Measurements from ENCODE around the gene LIN7A.

LIN7A gene

GRCh38 chr12:80858356-80858755 lies 79.4 kb downstream of the LIN7A start:
- H3K79me1 ChIP-seq (replicated peaks; ENCODE audit: low read length, poor library complexity, severe bottlenecking) = peaks cover 9% of the 10 kb centered on the region
- no peak overlapping the region for H4K91ac ChIP-seq (ENCODE audit: low read length)
- no peaks in the 10 kb centered on the region for H3K9me3 ChIP-seq (ENCODE audit: control insufficient read depth, low read length)
- DNase-seq = no peak
- no peak overlapping the region for H2BK15ac ChIP-seq (ENCODE audit: low read depth, poor library complexity, severe bottlenecking)
- H2AK5ac ChIP-seq (ENCODE audit: low read length, severe bottlenecking) = no peak overlapping the region
- H3K14ac ChIP-seq (ENCODE audit: low read length in 2 of 2) = no peak overlapping the region
- no peak overlapping the region for H2AFZ ChIP-seq (ENCODE audit: low read depth, low read length)
- peaks cover 0 to 5% of the 10 kb centered on the region in 2 experiments for H3K36me3 ChIP-seq (ENCODE audit: control insufficient read depth in 1 of 2, insufficient read depth in 2 of 2, low read depth in 1 of 2, low read length in 2 of 2)
- H2BK12ac ChIP-seq (ENCODE audit: low read length in 2 of 2) = no peak overlapping the region
- no peak overlapping the region for H3K18ac ChIP-seq (ENCODE audit: low read depth in 1 of 2, low read length in 2 of 2)
- no peak overlapping the region for H2BK5ac ChIP-seq (ENCODE audit: low read depth, low read length, poor library complexity, severe bottlenecking)
- no peaks in the 10 kb centered on the region for H3K27me3 ChIP-seq (ENCODE audit: control insufficient read depth in 1 of 2, insufficient read depth in 1 of 2, low read length in 2 of 2)
- no peak overlapping the region for H3K4me3 ChIP-seq (ENCODE audit: insufficient read depth in 1 of 2, low read depth in 1 of 2, low read length in 2 of 2)
- H2BK120ac ChIP-seq (ENCODE audit: low read depth, low read length) = no peak overlapping the region
- no peak overlapping the region for H3K27ac ChIP-seq (ENCODE audit: low read length, poor library complexity, severe bottlenecking)
- H3K4me1 ChIP-seq (ENCODE audit: control insufficient read depth, insufficient read depth, low read depth, low read length) = no peaks in the 10 kb centered on the region
- no peak overlapping the region for H3K23ac ChIP-seq (ENCODE audit: low read length in 2 of 2)
- no peak overlapping the region for H4K8ac ChIP-seq (ENCODE audit: low read length)
- no peak overlapping the region for H3K4me2 ChIP-seq (ENCODE audit: low read length, poor library complexity, severe bottlenecking)
- H3K4ac ChIP-seq (ENCODE audit: low read depth in 1 of 2, low read length in 2 of 2) = no peak overlapping the region
- H3K9ac ChIP-seq (ENCODE audit: low read length) = no peak overlapping the region

- Histone ChIP-seq H3K9ac (ENCODE audit: low read length) (no peak overlapping the region), H2BK15ac (ENCODE audit: low read depth, poor library complexity, severe bottlenecking) (no peak overlapping the region), H3K4me3 (ENCODE audit: insufficient read depth in 1 of 2, low read depth in 1 of 2, low read length in 2 of 2) (no peak overlapping the region), H2BK120ac (ENCODE audit: low read depth, low read length) (no peak overlapping the region), H3K14ac (ENCODE audit: low read length in 2 of 2) (no peak overlapping the region), H2BK5ac (ENCODE audit: low read depth, low read length, poor library complexity, severe bottlenecking) (no peak overlapping the region), H2BK12ac (ENCODE audit: low read length in 2 of 2) (no peak overlapping the region), H3K27ac (ENCODE audit: low read length, poor library complexity, severe bottlenecking) (no peak overlapping the region), H3K9me3 (ENCODE audit: control insufficient read depth, low read length) (no peaks in the 10 kb centered on the region), H2AFZ (ENCODE audit: low read depth, low read length) (no peak overlapping the region), H4K91ac (ENCODE audit: low read length) (no peak overlapping the region), H3K4ac (ENCODE audit: low read depth in 1 of 2, low read length in 2 of 2) (no peak overlapping the region), H3K79me1 (replicated peaks; ENCODE audit: low read length, poor library complexity, severe bottlenecking) (peaks cover 9% of the 10 kb centered on the region), H3K36me3 (ENCODE audit: control insufficient read depth in 1 of 2, insufficient read depth in 2 of 2, low read depth in 1 of 2, low read length in 2 of 2) (peaks cover 0 to 5% of the 10 kb centered on the region in 2 experiments), H3K4me2 (ENCODE audit: low read length, poor library complexity, severe bottlenecking) (no peak overlapping the region), H4K8ac (ENCODE audit: low read length) (no peak overlapping the region), H3K27me3 (ENCODE audit: control insufficient read depth in 1 of 2, insufficient read depth in 1 of 2, low read length in 2 of 2) (no peaks in the 10 kb centered on the region), H3K4me1 (ENCODE audit: control insufficient read depth, insufficient read depth, low read depth, low read length) (no peaks in the 10 kb centered on the region), H2AK5ac (ENCODE audit: low read length, severe bottlenecking) (no peak overlapping the region), H3K18ac (ENCODE audit: low read depth in 1 of 2, low read length in 2 of 2) (no peak overlapping the region), H3K23ac (ENCODE audit: low read length in 2 of 2) (no peak overlapping the region)
- DNase-seq = no peak
- WGBS = no CpG with 5 or more reads among the region's 1 CpG
These were observed 80.4 kb downstream of the LIN7A start for GRCh38 chr12:80857311-80857710.

GRCh38 chr12:80849337-80849736 lies 88.4 kb downstream of the LIN7A start:
- Histone ChIP-seq H2BK5ac (ENCODE audit: low read depth, low read length, poor library complexity, severe bottlenecking) (no peak overlapping the region), H2BK15ac (ENCODE audit: low read depth, poor library complexity, severe bottlenecking) (no peak overlapping the region), H3K14ac (ENCODE audit: low read length in 2 of 2) (no peak overlapping the region), H3K4me3 (ENCODE audit: insufficient read depth in 1 of 2, low read depth in 1 of 2, low read length in 2 of 2) (no peak overlapping the region), H3K79me1 (replicated peaks; ENCODE audit: low read length, poor library complexity, severe bottlenecking) (peaks cover 7% of the 10 kb centered on the region), H3K9ac (ENCODE audit: low read length) (no peak overlapping the region), H4K91ac (ENCODE audit: low read length) (no peak overlapping the region), H3K4me1 (ENCODE audit: control insufficient read depth, insufficient read depth, low read depth, low read length) (no peaks in the 10 kb centered on the region), H3K4ac (ENCODE audit: low read depth in 1 of 2, low read length in 2 of 2) (no peak overlapping the region), H4K8ac (ENCODE audit: low read length) (no peak overlapping the region), H2AK5ac (ENCODE audit: low read length, severe bottlenecking) (no peak overlapping the region), H2AFZ (ENCODE audit: low read depth, low read length) (no peak overlapping the region), H3K27ac (ENCODE audit: low read length, poor library complexity, severe bottlenecking) (no peak overlapping the region), H2BK12ac (ENCODE audit: low read length in 2 of 2) (no peak overlapping the region), H3K27me3 (ENCODE audit: control insufficient read depth in 1 of 2, insufficient read depth in 1 of 2, low read length in 2 of 2) (no peaks in the 10 kb centered on the region), H3K18ac (ENCODE audit: low read depth in 1 of 2, low read length in 2 of 2) (no peak overlapping the region), H3K36me3 (ENCODE audit: control insufficient read depth in 1 of 2, insufficient read depth in 2 of 2, low read depth in 1 of 2, low read length in 2 of 2) (no peaks in the 10 kb centered on the region), H3K4me2 (ENCODE audit: low read length, poor library complexity, severe bottlenecking) (no peak overlapping the region), H2BK120ac (ENCODE audit: low read depth, low read length) (no peak overlapping the region), H3K23ac (ENCODE audit: low read length in 2 of 2) (no peak overlapping the region), H3K9me3 (ENCODE audit: control insufficient read depth, low read length) (no peaks in the 10 kb centered on the region)
- DNase-seq = no peak

- H3K9ac ChIP-seq (ENCODE audit: low read length) = no peak overlapping the region
These were observed 88.9 kb downstream of the LIN7A start for GRCh38 chr12:80848858-80849257.

More at GRCh38 chr12:80848858-80849257, 88.9 kb downstream of the LIN7A start:
- H3K18ac ChIP-seq (ENCODE audit: low read depth in 1 of 2, low read length in 2 of 2) = no peak overlapping the region
- no peak overlapping the region for H2BK15ac ChIP-seq (ENCODE audit: low read depth, poor library complexity, severe bottlenecking)
- no peak overlapping the region for H2AFZ ChIP-seq (ENCODE audit: low read depth, low read length)
- H3K23ac ChIP-seq (ENCODE audit: low read length in 2 of 2) = no peak overlapping the region
- H3K4me2 ChIP-seq (ENCODE audit: low read length, poor library complexity, severe bottlenecking) = no peak overlapping the region
- H3K4me1 ChIP-seq (ENCODE audit: control insufficient read depth, insufficient read depth, low read depth, low read length) = no peaks in the 10 kb centered on the region
- no peaks in the 10 kb centered on the region for H3K27me3 ChIP-seq (ENCODE audit: control insufficient read depth in 1 of 2, insufficient read depth in 1 of 2, low read length in 2 of 2)
- H3K4me3 ChIP-seq (ENCODE audit: insufficient read depth in 1 of 2, low read depth in 1 of 2, low read length in 2 of 2) = no peak overlapping the region
- no peak overlapping the region for H3K14ac ChIP-seq (ENCODE audit: low read length in 2 of 2)
- H2BK12ac ChIP-seq (ENCODE audit: low read length in 2 of 2) = no peak overlapping the region
- no peak overlapping the region for H4K8ac ChIP-seq (ENCODE audit: low read length)
- WGBS = 100% methylated on average over 1 of the region's 1 CpG
- no peaks in the 10 kb centered on the region for H3K36me3 ChIP-seq (ENCODE audit: control insufficient read depth in 1 of 2, insufficient read depth in 2 of 2, low read depth in 1 of 2, low read length in 2 of 2)
- H3K79me1 ChIP-seq (replicated peaks; ENCODE audit: low read length, poor library complexity, severe bottlenecking) = peaks cover 7% of the 10 kb centered on the region
- H2AK5ac ChIP-seq (ENCODE audit: low read length, severe bottlenecking) = no peak overlapping the region
- H4K91ac ChIP-seq (ENCODE audit: low read length) = no peak overlapping the region
- H2BK5ac ChIP-seq (ENCODE audit: low read depth, low read length, poor library complexity, severe bottlenecking) = no peak overlapping the region
- no peaks in the 10 kb centered on the region for H3K9me3 ChIP-seq (ENCODE audit: control insufficient read depth, low read length)
- H2BK120ac ChIP-seq (ENCODE audit: low read depth, low read length) = no peak overlapping the region
- H3K4ac ChIP-seq (ENCODE audit: low read depth in 1 of 2, low read length in 2 of 2) = no peak overlapping the region
- no peak for DNase-seq
- H3K27ac ChIP-seq (ENCODE audit: low read length, poor library complexity, severe bottlenecking) = no peak overlapping the region

Data from mesenchymal stem cell (in vitro differentiated cells and primary cell).